ENCODE measurements around the gene ADGRV1.

- TF ChIP-seq CTCF (IDR thresholded peaks at IDR 0.05) (no peak), ZFP36 (IDR thresholded peaks at IDR 0.05; ENCODE audit: borderline replicate concordance, partially characterized antibody) (no peak), CHD4 (IDR thresholded peaks at IDR 0.05; ENCODE audit: borderline replicate concordance) (no peak), REST (IDR thresholded peaks at IDR 0.05) (no peak), JUNB (IDR thresholded peaks at IDR 0.05) (no peak), POLR2A (IDR thresholded peaks at IDR 0.05; ENCODE audit: low read length) (no peak), ATOH8 (CRISPR knock-in tag; IDR thresholded peaks at IDR 0.05; ENCODE audit: low read depth) (no peak), RFX5 (IDR thresholded peaks at IDR 0.05) (no peak), RAD21 (conservative IDR thresholded peaks at IDR 0.05 in 1 of 2, IDR thresholded peaks at IDR 0.05 in 1 of 2) (no peak), RNF2 (IDR thresholded peaks at IDR 0.05; ENCODE audit: borderline replicate concordance, low read depth) (no peak), MAX (IDR thresholded peaks at IDR 0.05) (no peak), EP300 (IDR thresholded peaks at IDR 0.05) (no peak), KDM1A (IDR thresholded peaks at IDR 0.05; ENCODE audit: low read depth) (no peak), CBX2 (IDR thresholded peaks at IDR 0.05; ENCODE audit: borderline replicate concordance, low read depth) (no peak)
Measured at GRCh38 chr5:91146230-91146629, 587.6 kb downstream of the ADGRV1 start.
